CD4-positive, alpha-beta T cell treated with Interleukin-15 for 4 hours (primary cell): ENCODE results near the gene SLCO1B3.

Source experiments
- DNase-seq: peaks from one replicate; pipeline ENCODE4 v3.0.0-alpha.2; 2020; ENCODE audit warnings: low spot score

Gene SLCO1B3

GRCh38 chr12:20883288-20883687, 72.8 kb downstream of the SLCO1B3 start:
- DNase-seq, result no peak

DNA sequence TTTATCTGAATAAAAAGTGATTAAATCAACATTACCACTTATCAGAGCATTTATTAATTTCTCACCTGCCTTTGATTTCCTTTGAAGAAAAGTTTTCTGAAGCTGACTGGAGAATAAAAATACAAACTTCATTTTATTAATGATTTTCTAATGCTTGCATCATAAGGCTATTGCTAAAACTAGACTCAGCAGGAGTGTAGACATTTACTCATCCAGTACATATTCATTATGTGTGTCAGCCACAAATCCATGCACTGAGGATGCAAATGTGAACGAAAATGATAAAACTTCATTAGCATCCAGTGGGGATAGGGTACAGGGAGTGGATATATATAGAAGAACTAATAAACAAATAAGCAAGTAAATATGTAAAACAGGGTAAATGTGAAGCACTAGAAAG, 74.6 kb downstream of the SLCO1B3 start:
- DNase-seq, result no peak

- DNase-seq, result no peak
These were observed 75.0 kb downstream of the SLCO1B3 start for GRCh38 chr12:20885552-20885951.

DNA sequence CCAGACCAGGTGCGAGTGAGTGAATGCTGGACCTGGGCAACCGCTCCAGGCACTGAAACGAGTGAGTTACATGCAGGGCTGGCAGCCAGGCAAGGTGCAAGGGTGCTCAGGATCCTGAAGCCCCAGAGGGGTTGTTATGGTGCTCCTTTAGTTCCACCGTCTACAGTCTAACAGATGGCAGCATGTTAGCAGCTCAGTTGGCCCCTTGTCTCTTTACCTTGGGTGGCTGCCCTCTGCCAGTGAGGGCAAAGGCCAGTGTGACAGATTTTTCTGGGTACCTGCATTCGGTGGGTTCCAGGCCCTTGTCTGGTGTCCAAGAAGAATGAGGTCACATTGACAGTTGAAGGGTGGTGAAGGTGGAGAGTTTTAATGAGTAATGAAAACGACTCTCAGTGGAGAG, 106.8 kb downstream of the SLCO1B3 start:
- DNase-seq, result no peak

DNA sequence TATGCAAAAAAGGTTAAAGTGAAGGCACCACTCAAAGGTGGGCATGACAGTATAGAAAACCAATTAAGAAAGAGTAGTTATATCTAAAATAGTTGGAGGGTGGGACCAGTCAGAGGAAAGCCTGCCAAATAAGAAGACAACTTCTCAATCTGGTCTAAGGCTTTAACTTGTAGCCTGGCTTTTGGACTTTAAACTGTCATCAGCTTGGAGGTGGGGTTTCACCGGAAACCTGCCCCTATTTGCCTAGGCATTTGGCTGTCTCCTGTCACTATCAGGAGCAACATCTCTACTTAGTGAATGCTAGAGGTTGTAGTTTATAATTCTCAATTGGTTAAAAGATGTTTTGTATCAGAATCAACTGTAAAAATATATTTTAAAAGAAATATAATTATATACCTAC, 107.3 kb downstream of the SLCO1B3 start:
- no peak for DNase-seq

DNA sequence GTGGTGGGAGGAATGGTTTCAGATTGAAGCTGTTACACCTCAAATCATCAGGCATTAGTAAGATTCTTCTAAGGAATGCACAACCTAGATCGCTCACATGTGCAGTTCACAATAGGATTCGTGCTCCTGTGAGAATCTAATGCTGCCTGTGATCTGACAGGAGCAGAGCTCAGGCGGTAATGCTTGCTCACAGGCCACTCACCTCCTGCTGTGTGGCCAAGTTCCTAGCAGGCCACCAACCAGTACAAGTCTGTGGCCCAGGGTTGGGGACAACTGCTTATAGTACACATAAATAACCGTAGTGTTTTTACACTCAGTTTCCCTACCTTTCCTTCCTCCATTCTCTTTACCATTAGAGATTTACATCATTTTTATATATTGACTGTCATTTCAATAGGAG, 121.4 kb downstream of the SLCO1B3 start:
- DNase-seq, result no peak

DNA sequence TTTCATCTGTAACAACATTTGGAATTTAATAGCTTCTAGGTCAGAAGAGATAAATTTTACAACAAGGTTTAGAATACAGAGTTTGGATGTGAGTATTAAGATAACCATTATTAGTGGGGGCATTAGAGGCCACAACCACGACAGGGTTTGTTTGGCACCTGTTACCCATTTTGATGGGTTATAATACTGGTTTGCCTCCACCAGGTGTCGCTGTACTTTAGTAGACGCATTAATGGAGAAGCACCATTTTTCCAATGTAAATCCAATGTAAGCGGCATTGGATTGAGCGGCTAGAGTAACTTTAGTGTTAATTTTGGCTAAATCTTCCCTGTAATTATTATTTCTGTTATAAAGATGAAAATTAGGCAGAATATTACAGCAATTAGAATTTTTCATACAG, 136.2 kb downstream of the SLCO1B3 start:
- no peak for DNase-seq

GRCh38 chr12:20950248-20950647, 139.7 kb downstream of the SLCO1B3 start:
- DNase-seq, result peak; percentile 5

- DNase-seq, result no peak
These were observed 152.8 kb downstream of the SLCO1B3 start for GRCh38 chr12:20963303-20963702.

GRCh38 chr12:20963762-20964161, 153.3 kb downstream of the SLCO1B3 start:
- no peak for DNase-seq
